Stimulated activated CD4-positive, alpha-beta T cell treated with anti-CD3 and anti-CD28 coated beads, TNF-alpha, amount 100 ng/mL, for 48 hours (primary cell): ENCODE data around the gene HPS4.
"Not testable (repeated sequence)": the region's sequence is repeated elsewhere in the genome, so short reads cannot be mapped to it uniquely, and the experiment has no call there.

Experiments
- DNase-seq, 3 donors: peaks; one replicate each; pipeline ENCODE4 v3.0.0-alpha.2; 2020; ENCODE audit warnings: low read depth in 3 of 3

Gene HPS4

GRCh38 chr22:26416256-26416655 lies 67.3 kb downstream of the HPS4 start:
- DNase-seq: no peak

- DNase-seq: no peak
These were observed 69.2 kb downstream of the HPS4 start for GRCh38 chr22:26414347-26414746.

GRCh38 chr22:26410386-26410785 lies 73.2 kb downstream of the HPS4 start:
- DNase-seq: no peak

GRCh38 chr22:26409719-26410335 lies 73.8 kb downstream of the HPS4 start:
- DNase-seq: no peak

GRCh38 chr22:26408562-26409220 lies 74.9 kb downstream of the HPS4 start:
- DNase-seq: not testable (repeated sequence)

GRCh38 chr22:26406118-26406517 lies 77.5 kb downstream of the HPS4 start:
- DNase-seq: no peak

GRCh38 chr22:26404851-26405421 lies 78.6 kb downstream of the HPS4 start:
- no peak for DNase-seq

- DNase-seq: no peak
These were observed 81.9 kb downstream of the HPS4 start for GRCh38 chr22:26401726-26402125.
